ENCODE data around the gene ZNF524. TPM values are rescaled to one million over a fixed set of nuclear protein-coding genes. Genes with fewer than 3 reads are reported as not detected.

The ZNF524 gene
- total RNA-seq, 3 donors from 2014 or later = 25.5 to 27.1 (median 26.5) TPM

DNA sequence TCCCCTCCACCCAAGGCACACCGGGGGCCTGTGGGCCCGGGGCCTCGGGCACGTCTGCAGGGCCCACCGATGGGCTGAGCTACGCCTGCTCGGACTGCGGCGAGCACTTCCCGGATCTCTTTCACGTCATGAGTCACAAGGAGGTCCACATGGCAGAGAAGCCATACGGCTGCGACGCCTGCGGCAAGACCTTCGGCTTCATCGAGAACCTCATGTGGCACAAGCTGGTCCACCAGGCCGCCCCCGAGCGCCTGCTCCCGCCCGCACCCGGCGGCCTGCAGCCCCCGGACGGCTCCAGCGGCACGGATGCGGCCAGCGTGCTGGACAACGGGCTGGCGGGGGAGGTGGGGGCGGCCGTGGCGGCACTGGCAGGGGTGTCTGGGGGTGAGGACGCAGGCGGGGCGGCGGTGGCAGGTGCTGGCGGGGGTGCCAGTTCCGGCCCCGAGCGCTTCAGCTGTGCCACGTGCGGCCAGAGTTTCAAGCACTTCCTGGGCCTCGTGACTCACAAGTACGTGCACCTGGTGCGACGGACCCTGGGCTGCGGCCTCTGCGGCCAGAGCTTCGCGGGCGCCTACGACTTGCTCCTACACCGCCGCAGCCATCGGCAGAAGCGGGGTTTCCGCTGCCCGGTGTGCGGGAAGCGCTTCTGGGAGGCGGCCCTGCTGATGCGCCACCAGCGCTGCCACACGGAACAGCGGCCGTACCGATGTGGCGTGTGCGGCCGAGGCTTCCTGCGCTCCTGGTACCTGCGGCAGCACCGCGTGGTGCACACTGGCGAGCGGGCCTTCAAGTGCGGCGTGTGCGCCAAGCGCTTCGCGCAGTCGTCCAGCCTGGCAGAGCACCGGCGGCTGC, 15.7 kb downstream of the ZNF524 start:
- ATAC-seq = no peak
- Histone ChIP-seq H3K4me3 (no peak overlapping the region), H3K9me3 (no peaks in the 10 kb centered on the region), H3K4me1 (ENCODE audit: low read depth) (no peaks in the 10 kb centered on the region), H3K36me3 (ENCODE audit: low read depth) (peaks cover 3% of the 10 kb centered on the region)
- no peak for DNase-seq
- intact Hi-C loops (cut with DNase I, micrococcal nuclease) = no loop called here
- TF ChIP-seq, protein P1, sequence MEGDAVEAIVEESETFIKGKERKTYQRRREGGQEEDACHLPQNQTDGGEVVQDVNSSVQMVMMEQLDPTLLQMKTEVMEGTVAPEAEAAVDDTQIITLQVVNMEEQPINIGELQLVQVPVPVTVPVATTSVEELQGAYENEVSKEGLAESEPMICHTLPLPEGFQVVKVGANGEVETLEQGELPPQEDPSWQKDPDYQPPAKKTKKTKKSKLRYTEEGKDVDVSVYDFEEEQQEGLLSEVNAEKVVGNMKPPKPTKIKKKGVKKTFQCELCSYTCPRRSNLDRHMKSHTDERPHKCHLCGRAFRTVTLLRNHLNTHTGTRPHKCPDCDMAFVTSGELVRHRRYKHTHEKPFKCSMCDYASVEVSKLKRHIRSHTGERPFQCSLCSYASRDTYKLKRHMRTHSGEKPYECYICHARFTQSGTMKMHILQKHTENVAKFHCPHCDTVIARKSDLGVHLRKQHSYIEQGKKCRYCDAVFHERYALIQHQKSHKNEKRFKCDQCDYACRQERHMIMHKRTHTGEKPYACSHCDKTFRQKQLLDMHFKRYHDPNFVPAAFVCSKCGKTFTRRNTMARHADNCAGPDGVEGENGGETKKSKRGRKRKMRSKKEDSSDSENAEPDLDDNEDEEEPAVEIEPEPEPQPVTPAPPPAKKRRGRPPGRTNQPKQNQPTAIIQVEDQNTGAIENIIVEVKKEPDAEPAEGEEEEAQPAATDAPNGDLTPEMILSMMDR (IDR thresholded peaks at IDR 0.05) = no peak

DNA sequence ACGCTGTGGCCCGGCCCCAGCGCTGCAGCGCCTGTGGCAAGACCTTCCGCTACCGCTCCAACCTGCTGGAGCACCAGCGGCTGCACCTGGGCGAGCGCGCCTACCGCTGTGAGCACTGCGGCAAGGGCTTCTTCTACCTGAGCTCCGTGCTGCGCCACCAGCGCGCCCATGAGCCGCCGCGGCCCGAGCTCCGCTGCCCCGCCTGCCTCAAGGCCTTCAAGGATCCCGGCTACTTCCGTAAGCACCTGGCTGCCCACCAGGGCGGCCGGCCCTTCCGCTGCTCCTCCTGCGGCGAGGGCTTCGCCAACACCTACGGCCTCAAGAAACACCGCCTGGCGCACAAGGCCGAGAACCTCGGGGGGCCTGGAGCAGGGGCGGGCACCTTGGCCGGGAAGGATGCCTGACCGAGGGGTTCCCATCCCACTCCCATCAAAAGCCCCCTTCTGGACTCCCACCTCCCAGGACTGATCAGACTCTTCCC, 16.3 kb downstream of the ZNF524 start:
- Histone ChIP-seq H3K9me3 (no peaks in the 10 kb centered on the region), H3K4me3 (no peak overlapping the region), H3K4me1 (ENCODE audit: low read depth) (no peaks in the 10 kb centered on the region), H3K36me3 (ENCODE audit: low read depth) (peaks cover 3% of the 10 kb centered on the region)
- DNase-seq (no peak), ATAC-seq (no peak)
- intact Hi-C loops (cut with DNase I, micrococcal nuclease) = no loop called here
- TF ChIP-seq, protein P1 (IDR thresholded peaks at IDR 0.05) = no peak

DNA sequence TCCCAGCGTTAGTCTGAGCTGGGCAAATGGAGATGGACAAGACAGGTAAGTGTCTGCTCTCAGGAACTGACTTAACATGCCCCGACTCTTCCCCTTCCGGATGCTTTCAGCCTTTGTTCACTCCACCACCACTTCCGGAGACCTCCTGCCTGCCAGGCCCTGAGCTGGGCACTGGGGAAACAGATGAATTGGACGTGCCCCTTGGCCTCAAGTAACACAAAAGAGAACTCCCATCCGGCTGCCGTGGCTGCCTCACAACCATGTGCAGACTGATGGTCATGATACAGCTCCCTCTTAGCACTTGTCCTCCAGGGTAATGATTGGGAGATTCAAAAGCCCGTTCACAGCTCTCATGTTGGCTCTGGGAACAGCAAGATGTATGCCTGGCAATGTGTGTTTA, 17.3 kb downstream of the ZNF524 start:
- DNase-seq (no peak), ATAC-seq (no peak)
- Histone ChIP-seq H3K4me1 (ENCODE audit: low read depth) (no peaks in the 10 kb centered on the region), H3K4me3 (no peak overlapping the region), H3K9me3 (no peaks in the 10 kb centered on the region), H3K36me3 (ENCODE audit: low read depth) (peaks cover 3% of the 10 kb centered on the region)
- intact Hi-C loops (cut with DNase I, micrococcal nuclease) = no loop called here
- TF ChIP-seq, protein P1 (IDR thresholded peaks at IDR 0.05) = no peak

DNA sequence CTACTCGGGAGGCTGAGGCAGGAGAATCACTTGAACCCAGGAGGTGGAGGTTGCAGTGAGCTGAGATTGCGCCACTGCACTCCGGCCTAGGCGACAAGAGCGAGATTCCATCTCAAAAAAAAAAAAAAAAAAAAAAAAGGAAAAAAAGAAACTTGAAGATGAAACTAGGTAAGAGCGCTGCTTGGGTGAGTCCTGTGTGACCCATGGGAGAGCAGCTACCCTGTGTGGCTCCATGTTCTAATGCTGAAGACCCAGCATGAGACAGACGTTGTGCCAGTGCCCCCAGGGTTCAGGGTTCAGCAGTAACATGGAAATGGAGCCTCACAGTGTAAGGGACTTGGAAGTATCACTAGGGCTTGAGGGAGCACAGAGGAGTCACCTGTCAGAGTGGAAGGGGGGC, 18.3 kb downstream of the ZNF524 start:
- intact Hi-C loops (cut with DNase I, micrococcal nuclease) = no loop called here
- TF ChIP-seq, protein P1 (IDR thresholded peaks at IDR 0.05) = no peak
- ATAC-seq = no peak
- Histone ChIP-seq H3K4me1 (ENCODE audit: low read depth) (no peaks in the 10 kb centered on the region), H3K4me3 (no peak overlapping the region), H3K36me3 (ENCODE audit: low read depth) (peaks cover 3% of the 10 kb centered on the region), H3K9me3 (no peaks in the 10 kb centered on the region)
- DNase-seq = no peak

DNA sequence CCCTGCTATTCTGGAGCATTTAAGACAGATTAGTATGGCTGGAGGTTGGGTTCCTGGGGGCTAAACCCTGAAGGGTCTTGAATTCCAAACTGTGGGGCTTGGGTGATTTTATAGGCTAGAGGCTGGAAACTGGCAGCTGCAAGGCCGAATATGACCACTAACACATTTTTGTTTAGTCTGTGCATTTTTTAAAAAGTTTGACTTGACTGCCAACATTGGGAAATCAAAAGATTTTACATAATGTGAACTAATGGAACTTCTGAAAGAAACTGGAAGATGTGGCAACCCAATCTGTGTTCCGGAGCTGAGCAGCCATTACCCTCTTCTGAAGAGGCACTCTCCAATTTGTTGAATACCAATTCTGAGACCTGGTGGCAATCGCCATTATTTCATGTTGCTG, 19.2 kb downstream of the ZNF524 start:
- intact Hi-C loops (cut with DNase I, micrococcal nuclease) = no loop called here
- Histone ChIP-seq H3K4me1 (ENCODE audit: low read depth) (no peaks in the 10 kb centered on the region), H3K9me3 (no peaks in the 10 kb centered on the region), H3K4me3 (no peak overlapping the region), H3K36me3 (ENCODE audit: low read depth) (peaks cover 3% of the 10 kb centered on the region)
- DNase-seq (no peak), ATAC-seq (no peak)
- TF ChIP-seq, protein P1 (IDR thresholded peaks at IDR 0.05) = no peak

All from mucosa of descending colon (tissue), 3 donors.